H9 (cell line): ENCODE measurements around the gene ADCY5. TPM values are rescaled to one million over a fixed set of nuclear protein-coding genes. Genes with fewer than 3 reads are reported as not detected.

Source experiments
- DNase-seq: peaks from one replicate; pipeline ENCODE4 v3.0.0-alpha.2; 2017
- H2AFZ ChIP-seq: one replicate; pipeline ENCODE4 v1.6.1; 2013; ENCODE audit warnings: mild to moderate bottlenecking, low read length, control low read depth, moderate library complexity
- H2AK5ac ChIP-seq: 2 replicates; pipeline ENCODE4 v1.6.1; 2013; ENCODE audit warnings: low read length, control low read depth, mixed read lengths; ENCODE audit not compliant: insufficient read length
- H2BK120ac ChIP-seq: one replicate; pipeline ENCODE4 v1.6.1; 2013; ENCODE audit warnings: low read depth, mild to moderate bottlenecking, low read length, control low read depth, inconsistent platforms; ENCODE audit not compliant: poor library complexity, severe bottlenecking
- H2BK12ac ChIP-seq: 2 replicates; pipeline ENCODE4 v1.6.1; 2013; ENCODE audit warnings: low read length, control low read depth, mixed read lengths, low read depth; ENCODE audit not compliant: insufficient read length
- H2BK15ac ChIP-seq: 2 replicates; pipeline ENCODE4 v1.6.1; 2013; ENCODE audit warnings: low read depth, low read length, control low read depth
- H2BK20ac ChIP-seq: one replicate; pipeline ENCODE4 v1.6.1; 2013; ENCODE audit warnings: low read depth, mild to moderate bottlenecking, low read length, control low read depth, inconsistent platforms; ENCODE audit not compliant: poor library complexity, severe bottlenecking
- H2BK5ac ChIP-seq: 2 replicates; pipeline ENCODE4 v1.6.1; 2013; ENCODE audit warnings: low read length, control low read depth, mixed read lengths; ENCODE audit not compliant: insufficient read length
- H3K14ac ChIP-seq: 2 replicates; pipeline ENCODE4 v1.6.1; 2013; ENCODE audit warnings: low read length, control low read depth; ENCODE audit not compliant: insufficient read depth
- H3K18ac ChIP-seq: 2 replicates; pipeline ENCODE4 v1.6.1; 2013; ENCODE audit warnings: low read depth, mild to moderate bottlenecking, mixed read lengths, low read length, control low read depth; ENCODE audit not compliant: insufficient read length
- H3K23ac ChIP-seq: 2 replicates; pipeline ENCODE4 v1.6.1; 2013; ENCODE audit warnings: low read length, control low read depth, mixed read lengths, low read depth; ENCODE audit not compliant: insufficient read length
- H3K23me2 ChIP-seq: 2 replicates; pipeline ENCODE4 v1.6.1; 2013; ENCODE audit warnings: low read depth, mild to moderate bottlenecking, mixed read lengths, low read length, control low read depth; ENCODE audit not compliant: insufficient read length, poor library complexity, severe bottlenecking
- H3K27ac ChIP-seq: 2 replicates; pipeline ENCODE4 v1.5.1; 2013; ENCODE audit warnings: low read length, control low read depth, mixed read lengths, low read depth; ENCODE audit not compliant: insufficient read length
- H3K27me3 ChIP-seq: 2 replicates; pipeline ENCODE4 v1.6.1; 2013; ENCODE audit warnings: low read length, control low read depth, inconsistent platforms; ENCODE audit not compliant: insufficient read depth
- H3K4ac ChIP-seq: 2 replicates; pipeline ENCODE4 v1.6.1; 2013; ENCODE audit warnings: low read depth, mild to moderate bottlenecking, control low read depth, inconsistent platforms, low read length, moderate library complexity
- H3K4me1 ChIP-seq: 2 replicates; pipeline ENCODE4 v1.6.1; 2013; ENCODE audit warnings: low read length, control low read depth, inconsistent platforms; ENCODE audit not compliant: insufficient read depth
- H3K4me2 ChIP-seq: 2 replicates; pipeline ENCODE4 v1.6.1; 2013; ENCODE audit warnings: low read length, control low read depth, mixed read lengths; ENCODE audit not compliant: insufficient read length, insufficient read depth
- H3K56ac ChIP-seq: 2 replicates; pipeline ENCODE4 v1.6.1; 2013; ENCODE audit warnings: low read depth, mild to moderate bottlenecking, mixed read lengths, low read length, control low read depth; ENCODE audit not compliant: insufficient read length
- H3K79me1 ChIP-seq: 2 replicates; pipeline ENCODE4 v1.6.1; 2013; ENCODE audit warnings: low read depth, mild to moderate bottlenecking, moderate library complexity, low read length, control low read depth, inconsistent platforms; ENCODE audit not compliant: insufficient read depth, poor library complexity, severe bottlenecking
- H3K79me2 ChIP-seq: 2 replicates; pipeline ENCODE4 v1.6.1; 2013; ENCODE audit warnings: low read length, control low read depth, inconsistent platforms; ENCODE audit not compliant: insufficient read depth
- H3K9ac ChIP-seq: 2 replicates; pipeline ENCODE4 v1.6.1; 2013; ENCODE audit warnings: low read length, control low read depth, mixed read lengths; ENCODE audit not compliant: insufficient read length; ENCODE audit errors: extremely low read depth
- H3K9me3 ChIP-seq: one replicate; pipeline ENCODE4 v1.6.1; 2013; ENCODE audit warnings: low read depth, low read length, inconsistent platforms; ENCODE audit not compliant: control insufficient read depth
- H3T11ph ChIP-seq: one replicate; pipeline ENCODE4 v1.6.1; 2013; ENCODE audit warnings: mild to moderate bottlenecking, low read length, control low read depth, inconsistent platforms
- H4K20me1 ChIP-seq: one replicate; pipeline ENCODE4 v1.6.1; 2013; ENCODE audit not compliant: control insufficient read depth, insufficient read length, insufficient read depth
- H4K5ac ChIP-seq: 2 replicates; pipeline ENCODE4 v1.6.1; 2013; ENCODE audit warnings: low read depth, mild to moderate bottlenecking, mixed read lengths, low read length, control low read depth; ENCODE audit not compliant: insufficient read length
- H4K8ac ChIP-seq: replicated peaks from 2 replicates; pipeline ENCODE4 v1.6.1; 2013; ENCODE audit warnings: low read length, control low read depth, mixed read lengths, low read depth; ENCODE audit not compliant: insufficient read length
- H4K91ac ChIP-seq: 2 replicates; pipeline ENCODE4 v1.6.1; 2013; ENCODE audit warnings: low read depth, mild to moderate bottlenecking, moderate library complexity, mixed read lengths, low read length, control low read depth; ENCODE audit not compliant: insufficient read length
- H3K27ac Mint-ChIP-seq, 3 experiments: 2 replicates in 2 of 3; 3 replicates in 1 of 3; pipeline ENCODE4 v1.8.0; 2020 to 2021; ENCODE audit warnings: mixed read lengths in 3 of 3, mild to moderate bottlenecking in 1 of 3, moderate library complexity in 1 of 3
- H3K27me3 Mint-ChIP-seq: 2 replicates; pipeline ENCODE4 v1.8.0; 2021; ENCODE audit warnings: low read depth, mild to moderate bottlenecking, moderate library complexity, mixed read lengths
- H3K36me3 Mint-ChIP-seq, 3 experiments: 2 replicates in 2 of 3; 3 replicates in 1 of 3; pipeline ENCODE4 v1.8.0; 2020 to 2021; ENCODE audit warnings: low read depth in 3 of 3, mixed read lengths in 3 of 3; ENCODE audit not compliant: insufficient read depth in 1 of 3
- H3K4me1 Mint-ChIP-seq, 2 experiments: 2 replicates each; pipeline ENCODE4 v1.8.0; 2020; ENCODE audit warnings: mixed read lengths in 2 of 2
- H3K4me3 Mint-ChIP-seq, 2 experiments: 2 replicates in 1 of 2; 3 replicates in 1 of 2; pipeline ENCODE4 v1.8.0; 2020 to 2021; ENCODE audit warnings: mild to moderate bottlenecking in 2 of 2, mixed read lengths in 2 of 2, moderate library complexity in 1 of 2
- H3K9me3 Mint-ChIP-seq, 2 experiments: 2 replicates in 1 of 2; 3 replicates in 1 of 2; pipeline ENCODE4 v1.8.0; 2020; ENCODE audit warnings: mild to moderate bottlenecking in 2 of 2, mixed read lengths in 2 of 2, moderate library complexity in 1 of 2
- WGBS: extraction: QIAGEN DNeasy Blood & Tissue Kit; methylation state at CpG from one replicate; pipeline ENCODE4 v1.1.7; 2013; ENCODE audit warnings: missing lambda C conversion rate, low lambda C conversion rate, mixed read lengths; ENCODE audit not compliant: insufficient read length; ENCODE audit errors: extremely low coverage; 5-methylcytosine and 5-hydroxymethylcytosine counted together
- total RNA-seq: library from RNA; stranded (reverse); gene quantifications from 2 replicates; pipeline ENCODE4 v1.2.1, GENCODE V29; 2021
- TF ChIP-seq, protein P1 (sequence below): fragments of 200-600 bp; sonication (generic); conservative IDR thresholded peaks from 3 replicates; pipeline ENCODE4 v1.8.0; 2021; ENCODE audit warnings: antibody characterized with exemption, mild to moderate bottlenecking

Gene ADCY5
- total RNA-seq, 1 experiment from 2014 or later, result 5.0 TPM

DNA sequence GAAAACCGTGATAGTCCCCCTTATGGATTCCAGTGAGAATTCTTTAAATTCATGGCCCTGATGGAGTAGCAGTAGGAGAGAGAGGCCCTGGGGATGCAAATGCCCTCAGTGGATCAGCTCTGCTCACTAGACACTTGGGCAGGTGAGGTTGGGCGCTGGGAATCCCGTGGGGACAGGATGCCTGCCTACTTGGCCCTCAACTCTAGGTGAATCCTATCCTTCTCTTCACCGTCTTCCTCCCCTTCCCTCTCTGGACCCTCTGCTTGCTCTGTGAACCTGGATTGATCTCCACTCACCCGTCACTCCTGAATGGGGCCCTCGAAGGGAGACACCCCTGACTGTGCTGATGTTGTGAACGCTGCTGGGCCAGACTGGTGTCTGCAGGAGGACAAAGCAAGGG is 169.8 kb downstream of the ADCY5 start:
- Histone ChIP-seq H2BK20ac (no peak overlapping the region), H3K56ac (no peak overlapping the region), H2BK15ac (no peak overlapping the region), H3K23me2 (no peaks in the 10 kb centered on the region), H2BK120ac (no peak overlapping the region), H3K27ac (no peak overlapping the region), H4K5ac (no peak overlapping the region), H2BK5ac (no peak overlapping the region), H3T11ph (no peak overlapping the region), H2AFZ (no peak overlapping the region), H3K79me2 (no peaks in the 10 kb centered on the region), H3K9me3 (no peaks in the 10 kb centered on the region), H3K14ac (no peak overlapping the region), H3K27me3 (no peaks in the 10 kb centered on the region), H2AK5ac (no peak overlapping the region), H4K91ac (no peak overlapping the region), H3K23ac (no peak overlapping the region), H3K18ac (no peak overlapping the region), H3K4me2 (no peak overlapping the region), H4K20me1 (no peaks in the 10 kb centered on the region), H4K8ac (no peak overlapping the region), H2BK12ac (no peak overlapping the region), H3K4ac (no peak overlapping the region), H3K79me1 (no peaks in the 10 kb centered on the region), H3K4me1 (peaks cover 4% of the 10 kb centered on the region; the same call in 1 of the 2 replicates), H3K9ac (no peak overlapping the region)
- Mint-ChIP-seq H3K36me3 (no peaks in the 10 kb centered on the region), H3K4me3 (no peak overlapping the region), H3K9me3 (no peaks in the 10 kb centered on the region), H3K27ac (no peak overlapping the region), H3K27me3 (no peaks in the 10 kb centered on the region), H3K4me1 (peaks cover 16 to 19% of the 10 kb centered on the region in 2 experiments)
- no peak for DNase-seq
- whole genome bisulfite sequencing, result no CpG with 5 or more reads among the region's 7 CpGs
- TF ChIP-seq, protein P1, sequence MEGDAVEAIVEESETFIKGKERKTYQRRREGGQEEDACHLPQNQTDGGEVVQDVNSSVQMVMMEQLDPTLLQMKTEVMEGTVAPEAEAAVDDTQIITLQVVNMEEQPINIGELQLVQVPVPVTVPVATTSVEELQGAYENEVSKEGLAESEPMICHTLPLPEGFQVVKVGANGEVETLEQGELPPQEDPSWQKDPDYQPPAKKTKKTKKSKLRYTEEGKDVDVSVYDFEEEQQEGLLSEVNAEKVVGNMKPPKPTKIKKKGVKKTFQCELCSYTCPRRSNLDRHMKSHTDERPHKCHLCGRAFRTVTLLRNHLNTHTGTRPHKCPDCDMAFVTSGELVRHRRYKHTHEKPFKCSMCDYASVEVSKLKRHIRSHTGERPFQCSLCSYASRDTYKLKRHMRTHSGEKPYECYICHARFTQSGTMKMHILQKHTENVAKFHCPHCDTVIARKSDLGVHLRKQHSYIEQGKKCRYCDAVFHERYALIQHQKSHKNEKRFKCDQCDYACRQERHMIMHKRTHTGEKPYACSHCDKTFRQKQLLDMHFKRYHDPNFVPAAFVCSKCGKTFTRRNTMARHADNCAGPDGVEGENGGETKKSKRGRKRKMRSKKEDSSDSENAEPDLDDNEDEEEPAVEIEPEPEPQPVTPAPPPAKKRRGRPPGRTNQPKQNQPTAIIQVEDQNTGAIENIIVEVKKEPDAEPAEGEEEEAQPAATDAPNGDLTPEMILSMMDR, result no peak
